Measurements from ENCODE around the gene MACROD2.

Gene MACROD2

GRCh38 chr20:15235471-15236198, 1240.3 kb downstream of the MACROD2 start:
- TF ChIP-seq REST (IDR thresholded peaks at IDR 0.05; ENCODE audit: insufficient read depth in 1 of 2, low read depth in 2 of 2, low read length in 2 of 2) (no peak), FOXP2 (optimal IDR thresholded peaks at IDR 0.05; ENCODE audit: borderline replicate concordance, extremely low read depth, extremely low read length, insufficient read depth) (no peak), POLR2AphosphoS5 (IDR thresholded peaks at IDR 0.05; ENCODE audit: low read depth, low read length) (no peak), SIN3A (IDR thresholded peaks at IDR 0.05; ENCODE audit: borderline replicate concordance, insufficient read depth, low read length) (no peak), TAF1 (IDR thresholded peaks at IDR 0.05; ENCODE audit: borderline replicate concordance, insufficient read depth, low read length) (no peak)

GRCh38 chr20:15236812-15237211, 1241.5 kb downstream of the MACROD2 start:
- no peak for TF ChIP-seq SIN3A (IDR thresholded peaks at IDR 0.05; ENCODE audit: borderline replicate concordance, insufficient read depth, low read length)
- TF ChIP-seq REST (IDR thresholded peaks at IDR 0.05; ENCODE audit: insufficient read depth in 1 of 2, low read depth in 2 of 2, low read length in 2 of 2) = no peak
- no peak for TF ChIP-seq POLR2AphosphoS5 (IDR thresholded peaks at IDR 0.05; ENCODE audit: low read depth, low read length)
- no peak for TF ChIP-seq FOXP2 (optimal IDR thresholded peaks at IDR 0.05; ENCODE audit: borderline replicate concordance, extremely low read depth, extremely low read length, insufficient read depth)
- TF ChIP-seq TAF1 (IDR thresholded peaks at IDR 0.05; ENCODE audit: borderline replicate concordance, insufficient read depth, low read length) = no peak

DNA sequence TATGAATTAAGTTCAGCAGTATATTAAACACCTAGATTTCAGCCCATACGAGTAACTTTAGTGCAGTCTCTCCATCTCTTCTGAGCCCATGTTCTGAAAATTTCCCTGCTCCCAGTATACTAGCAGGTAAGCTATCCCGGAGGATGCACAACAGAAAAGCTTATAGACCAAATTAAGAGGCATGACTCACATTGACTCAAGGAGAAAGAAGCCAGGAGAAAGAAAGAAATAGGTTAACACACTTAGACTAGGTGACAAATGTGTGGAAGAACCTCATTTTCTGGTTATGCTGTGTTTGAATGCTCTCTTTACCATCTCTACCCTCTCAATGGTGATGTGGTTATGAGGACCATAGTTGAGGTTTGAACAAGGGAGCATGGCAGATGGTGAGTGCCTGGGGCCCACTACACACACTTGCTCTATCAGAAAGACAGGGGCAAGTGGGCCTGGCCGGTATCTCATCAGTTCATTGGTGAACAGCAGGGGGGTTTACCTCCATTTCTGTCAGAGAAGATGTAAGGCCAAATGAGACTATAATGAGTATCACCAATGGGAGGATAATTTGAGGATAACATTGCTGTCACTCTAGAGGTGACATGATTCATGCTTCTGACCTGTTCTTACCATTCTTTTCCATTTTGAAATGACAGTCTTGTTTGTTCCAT, 1244.4 kb downstream of the MACROD2 start:
- TF ChIP-seq POLR2AphosphoS5 (IDR thresholded peaks at IDR 0.05; ENCODE audit: low read depth, low read length) (no peak), REST (IDR thresholded peaks at IDR 0.05; ENCODE audit: insufficient read depth in 1 of 2, low read depth in 2 of 2, low read length in 2 of 2) (no peak), SIN3A (IDR thresholded peaks at IDR 0.05; ENCODE audit: borderline replicate concordance, insufficient read depth, low read length) (no peak), FOXP2 (optimal IDR thresholded peaks at IDR 0.05; ENCODE audit: borderline replicate concordance, extremely low read depth, extremely low read length, insufficient read depth) (no peak), TAF1 (IDR thresholded peaks at IDR 0.05; ENCODE audit: borderline replicate concordance, insufficient read depth, low read length) (no peak)

GRCh38 chr20:15240801-15241200, 1245.5 kb downstream of the MACROD2 start:
- TF ChIP-seq FOXP2 (optimal IDR thresholded peaks at IDR 0.05; ENCODE audit: borderline replicate concordance, extremely low read depth, extremely low read length, insufficient read depth) (no peak), REST (IDR thresholded peaks at IDR 0.05; ENCODE audit: insufficient read depth in 1 of 2, low read depth in 2 of 2, low read length in 2 of 2) (no peak), TAF1 (IDR thresholded peaks at IDR 0.05; ENCODE audit: borderline replicate concordance, insufficient read depth, low read length) (no peak), SIN3A (IDR thresholded peaks at IDR 0.05; ENCODE audit: borderline replicate concordance, insufficient read depth, low read length) (no peak), POLR2AphosphoS5 (IDR thresholded peaks at IDR 0.05; ENCODE audit: low read depth, low read length) (no peak)
